OCI-LY3 (cell line): ENCODE data around the gene PAX6.
"Not testable (repeated sequence)": the region's sequence is repeated elsewhere in the genome, so short reads cannot be mapped to it uniquely, and the experiment has no call there.

Experiments used
- H2AFZ ChIP-seq: fragments of 200-600, 300-600 bp; shearing (Covaris generic); 2 replicates; pipeline ENCODE4 v1.6.0; 2014; ENCODE audit warnings: antibody characterized with exemption, low read depth, low read length
- H3K27ac ChIP-seq: fragments of 200-600, 300-600 bp; sonication (generic); 2 replicates; pipeline ENCODE4 v1.5.1; 2014; ENCODE audit warnings: mild to moderate bottlenecking, low read length, moderate library complexity, mixed read lengths
- H3K27me3 ChIP-seq: fragments of 200-600, 300-600 bp; sonication (generic); 2 replicates; pipeline ENCODE4 v1.6.1; 2014; ENCODE audit warnings: low read depth, low read length, mixed read lengths
- H3K36me3 ChIP-seq: fragments of 200-600, 300-600 bp; sonication (generic); replicated peaks from 2 replicates; pipeline ENCODE3; 2014; ENCODE audit warnings: low read depth, low read length, mixed read lengths
- H3K4me1 ChIP-seq: fragments of 300-600, 200-600 bp; sonication (generic); 2 replicates; pipeline ENCODE4 v1.6.1; 2014; ENCODE audit warnings: low read length, mixed read lengths
- H3K4me2 ChIP-seq: fragments of 200-600, 300-600 bp; sonication (generic); 2 replicates; pipeline ENCODE4 v1.6.1; 2014; ENCODE audit warnings: low read length, mixed read lengths
- H3K4me3 ChIP-seq: fragments of 300-600, 200-600 bp; sonication (generic); 2 replicates; pipeline ENCODE4 v1.5.1; 2014; ENCODE audit warnings: antibody characterized with exemption, mild to moderate bottlenecking, low read length, moderate library complexity
- H3K79me2 ChIP-seq: fragments of 300-600, 200-600 bp; shearing (Covaris generic); 2 replicates; pipeline ENCODE4 v1.6.1; 2014; ENCODE audit warnings: mild to moderate bottlenecking, low read length, mixed read lengths
- H3K9ac ChIP-seq: fragments of 300-600, 200-600 bp; shearing (Covaris generic); 2 replicates; pipeline ENCODE4 v1.6.0; 2014; ENCODE audit warnings: mild to moderate bottlenecking, low read length, moderate library complexity
- H3K9me3 ChIP-seq: fragments of 200-600, 300-600 bp; shearing (Covaris generic); 2 replicates; pipeline ENCODE4 v1.6.1; 2014; ENCODE audit warnings: low read length, mixed read lengths; ENCODE audit not compliant: insufficient read depth
- H4K20me1 ChIP-seq: fragments of 200-600, 300-600 bp; sonication (generic); 2 replicates; pipeline ENCODE4 v1.6.1; 2016; ENCODE audit warnings: low read length, mixed read lengths; ENCODE audit not compliant: insufficient read depth
- EZH2phosphoT487 ChIP-seq: fragments of 200-600 bp; shearing (Covaris generic); IDR thresholded peaks from 2 replicates; pipeline ENCODE4 v1.6.1; 2018; ENCODE audit warnings: antibody characterized with exemption, mixed run types, low read depth
- TF ChIP-seq, protein P1 (sequence below): fragments of 200-600, 300-600 bp; sonication (generic); IDR thresholded peaks from 2 replicates; pipeline ENCODE4 v1.5.1; 2014; ENCODE audit warnings: antibody characterized with exemption, low read length, low read depth

The PAX6 gene

DNA sequence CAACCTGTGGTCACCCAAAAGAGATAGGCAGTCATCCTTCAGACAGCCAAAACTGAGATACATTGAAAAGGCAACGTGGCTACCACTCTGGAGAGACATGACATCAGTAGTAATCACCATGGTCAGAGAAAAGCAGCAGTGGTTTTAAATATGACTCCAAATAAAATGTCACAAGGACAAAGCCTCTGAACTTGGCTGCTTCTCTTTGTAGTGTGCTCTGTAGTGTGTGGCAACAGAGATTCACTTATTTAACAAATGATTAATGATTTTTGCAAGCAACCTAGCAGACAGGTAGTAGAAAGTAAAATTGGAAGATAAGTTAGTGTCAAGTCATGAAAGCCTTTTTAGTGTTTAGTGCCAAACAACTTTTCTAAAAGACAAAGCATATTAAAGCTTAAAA, 63.5 kb downstream of the PAX6 start:
- Histone ChIP-seq H2AFZ (no peak overlapping the region), H3K9ac (no peak overlapping the region), H4K20me1 (no peaks in the 10 kb centered on the region), H3K9me3 (no peaks in the 10 kb centered on the region), H3K36me3 (no peaks in the 10 kb centered on the region), H3K27me3 (no peaks in the 10 kb centered on the region), H3K4me1 (no peaks in the 10 kb centered on the region), H3K79me2 (no peaks in the 10 kb centered on the region), H3K4me3 (no peak overlapping the region), H3K4me2 (no peak overlapping the region), H3K27ac (no peak overlapping the region)
- TF ChIP-seq, protein P1, sequence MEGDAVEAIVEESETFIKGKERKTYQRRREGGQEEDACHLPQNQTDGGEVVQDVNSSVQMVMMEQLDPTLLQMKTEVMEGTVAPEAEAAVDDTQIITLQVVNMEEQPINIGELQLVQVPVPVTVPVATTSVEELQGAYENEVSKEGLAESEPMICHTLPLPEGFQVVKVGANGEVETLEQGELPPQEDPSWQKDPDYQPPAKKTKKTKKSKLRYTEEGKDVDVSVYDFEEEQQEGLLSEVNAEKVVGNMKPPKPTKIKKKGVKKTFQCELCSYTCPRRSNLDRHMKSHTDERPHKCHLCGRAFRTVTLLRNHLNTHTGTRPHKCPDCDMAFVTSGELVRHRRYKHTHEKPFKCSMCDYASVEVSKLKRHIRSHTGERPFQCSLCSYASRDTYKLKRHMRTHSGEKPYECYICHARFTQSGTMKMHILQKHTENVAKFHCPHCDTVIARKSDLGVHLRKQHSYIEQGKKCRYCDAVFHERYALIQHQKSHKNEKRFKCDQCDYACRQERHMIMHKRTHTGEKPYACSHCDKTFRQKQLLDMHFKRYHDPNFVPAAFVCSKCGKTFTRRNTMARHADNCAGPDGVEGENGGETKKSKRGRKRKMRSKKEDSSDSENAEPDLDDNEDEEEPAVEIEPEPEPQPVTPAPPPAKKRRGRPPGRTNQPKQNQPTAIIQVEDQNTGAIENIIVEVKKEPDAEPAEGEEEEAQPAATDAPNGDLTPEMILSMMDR: no peak

DNA sequence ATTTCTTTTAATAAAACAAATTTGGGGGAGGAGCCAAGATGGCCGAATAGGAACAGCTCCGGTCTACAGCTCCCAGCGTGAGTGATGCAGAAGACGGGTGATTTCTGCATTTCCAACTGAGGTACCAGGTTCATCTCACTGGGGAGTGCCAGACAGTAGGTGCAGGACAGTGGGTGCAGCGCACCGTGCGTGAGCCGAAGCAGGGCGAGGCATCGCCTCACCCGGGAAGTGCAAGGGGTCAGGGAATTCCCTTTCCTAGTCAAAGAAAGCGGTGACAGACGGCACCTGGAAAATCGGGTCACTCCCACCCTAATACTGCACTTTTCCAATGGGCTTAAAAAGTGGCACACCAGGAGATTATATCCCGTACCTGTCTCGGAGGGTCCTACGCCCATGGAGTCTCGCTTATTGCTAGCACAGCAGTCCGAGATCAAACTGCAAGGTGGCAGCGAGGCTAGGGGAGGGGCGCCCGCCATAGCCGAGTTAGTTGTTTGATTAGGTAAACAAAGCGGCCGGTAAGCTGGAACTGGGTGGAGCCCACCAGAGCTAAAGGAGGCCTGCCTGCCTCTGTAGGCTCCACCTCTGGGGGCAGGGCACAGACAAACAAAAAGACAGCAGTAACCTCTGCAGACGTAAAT, 70.3 kb downstream of the PAX6 start:
- H3K4me1 ChIP-seq, H4K20me1 ChIP-seq, H3K4me2 ChIP-seq, H3K27me3 ChIP-seq, H2AFZ ChIP-seq, H3K36me3 ChIP-seq, H3K79me2 ChIP-seq, H3K9me3 ChIP-seq, H3K27ac ChIP-seq, H3K4me3 ChIP-seq, H3K9ac ChIP-seq: not testable (repeated sequence)

DNA sequence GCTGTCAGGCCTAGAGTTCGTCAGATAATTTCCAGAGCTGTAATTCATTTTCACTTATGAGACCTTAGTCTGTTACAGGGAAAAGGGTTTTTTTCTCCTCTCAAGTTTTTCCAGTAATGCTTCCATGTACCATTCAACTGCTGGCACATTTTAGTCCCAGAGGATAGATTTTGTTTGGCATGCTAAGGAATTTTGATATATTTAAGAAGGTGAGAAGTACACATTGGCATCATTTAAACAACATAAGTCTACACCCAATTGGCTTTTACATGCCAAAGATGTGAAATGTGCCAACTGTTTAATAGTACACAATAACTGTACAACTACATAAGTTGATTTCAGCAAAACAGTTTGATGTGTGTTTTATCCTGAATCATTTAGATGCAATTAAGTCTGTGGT, 71.0 kb downstream of the PAX6 start:
- Histone ChIP-seq H3K9me3 (no peaks in the 10 kb centered on the region), H3K9ac (no peak overlapping the region), H3K4me1 (no peaks in the 10 kb centered on the region), H2AFZ (no peak overlapping the region), H3K4me3 (no peak overlapping the region), H4K20me1 (no peaks in the 10 kb centered on the region), H3K36me3 (no peaks in the 10 kb centered on the region), H3K27me3 (no peaks in the 10 kb centered on the region), H3K4me2 (no peak overlapping the region), H3K79me2 (no peaks in the 10 kb centered on the region), H3K27ac (no peak overlapping the region)
- TF ChIP-seq, protein P1: no peak
- TF ChIP-seq EZH2phosphoT487: no peak
